Stomach smooth muscle (tissue), 2 donors: ENCODE results near the gene ETV1.
A peak's percentile ranks its signal among the peaks of the same experiment; 100 is the strongest.

Experiments used
- H3K27ac ChIP-seq: one replicate; pipeline ENCODE4 v1.7.0; 2013; ENCODE audit warnings: mild to moderate bottlenecking, low read length, inconsistent platforms
- H3K27me3 ChIP-seq, 2 donors: one replicate each; pipeline ENCODE4 v1.7.0; 2013; ENCODE audit warnings: low read length in 2 of 2; ENCODE audit not compliant: insufficient read depth in 2 of 2, control insufficient read depth in 1 of 2
- H3K36me3 ChIP-seq, 2 donors: one replicate each; pipeline ENCODE4 v1.7.0; 2013; ENCODE audit warnings: low read length in 2 of 2; ENCODE audit not compliant: control insufficient read depth in 2 of 2, insufficient read depth in 2 of 2
- H3K4me1 ChIP-seq: one replicate; pipeline ENCODE4 v1.7.0; 2013; ENCODE audit warnings: low read length; ENCODE audit not compliant: control insufficient read depth, insufficient read depth
- H3K4me3 ChIP-seq, 2 donors: one replicate each; pipeline ENCODE4 v1.7.0; 2013; ENCODE audit warnings: low read length in 2 of 2
- H3K9ac ChIP-seq, 2 donors: one replicate each; pipeline ENCODE4 v1.7.0; 2013; ENCODE audit warnings: low read length in 2 of 2, mild to moderate bottlenecking in 1 of 2
- H3K9me3 ChIP-seq, 2 donors: one replicate each; pipeline ENCODE4 v1.7.0; 2013; ENCODE audit warnings: low read length in 2 of 2; ENCODE audit not compliant: control insufficient read depth in 2 of 2
- donor health status: healthy.
- donor health status: Pancreatic carcinoma.

The ETV1 gene

DNA sequence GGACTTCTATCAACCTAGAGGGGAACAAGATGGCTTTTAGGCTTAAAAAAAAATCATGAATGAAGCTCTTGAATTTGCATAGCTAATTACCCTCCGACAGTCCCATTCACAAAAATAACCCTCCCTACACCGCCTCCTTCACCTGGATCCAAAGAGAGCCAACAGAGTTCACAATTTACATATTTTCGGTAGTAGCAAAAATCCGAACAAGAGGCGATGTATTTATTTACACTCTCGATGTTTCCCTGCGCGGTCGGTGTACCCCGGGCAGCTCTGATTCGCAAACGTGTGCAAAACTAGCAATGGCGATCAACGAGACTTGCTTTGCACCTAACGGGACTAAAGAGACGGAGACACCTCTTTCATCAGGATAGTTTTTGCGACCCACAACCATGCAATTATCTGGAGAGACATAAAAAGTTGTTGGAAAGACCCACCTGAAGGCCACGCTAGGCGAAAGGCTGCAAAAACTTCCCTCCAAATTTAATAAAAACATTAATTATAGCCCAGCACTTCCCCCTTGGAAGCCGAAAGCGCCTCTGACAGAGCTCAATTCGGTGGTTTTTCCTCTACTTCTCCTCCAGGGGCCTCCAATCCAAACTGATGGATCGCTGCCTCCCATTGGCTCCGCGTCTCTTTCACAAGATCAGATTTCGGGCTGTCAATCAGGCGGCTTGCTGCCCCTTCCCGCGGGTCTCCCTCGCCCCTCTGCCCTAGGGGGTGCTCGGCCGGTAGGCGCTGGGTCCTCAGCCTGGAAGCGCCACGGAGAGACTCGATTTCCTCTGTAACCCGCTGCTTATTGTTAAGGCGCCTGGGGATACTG lies at the start of gene ETV1:
TSS of gene ETV1 (minus strand) at position 541 of the 823 bp plus-strand sequence. CDS start 614 bp downstream, outside the sequence.
- no peaks in the 10 kb centered on the region for H3K4me1 ChIP-seq
- H3K36me3 ChIP-seq: no peaks in the 10 kb centered on the region
- peak within 1 kb of the TSS; percentile 89 to 95 for H3K4me3 ChIP-seq
- no peaks in the 10 kb centered on the region for H3K9me3 ChIP-seq
- peak within 1 kb of the TSS; percentile 81 for H3K27ac ChIP-seq
- peak within 1 kb of the TSS; percentile 80 for H3K9ac ChIP-seq
- H3K27me3 ChIP-seq: no peaks in the 10 kb centered on the region

DNA sequence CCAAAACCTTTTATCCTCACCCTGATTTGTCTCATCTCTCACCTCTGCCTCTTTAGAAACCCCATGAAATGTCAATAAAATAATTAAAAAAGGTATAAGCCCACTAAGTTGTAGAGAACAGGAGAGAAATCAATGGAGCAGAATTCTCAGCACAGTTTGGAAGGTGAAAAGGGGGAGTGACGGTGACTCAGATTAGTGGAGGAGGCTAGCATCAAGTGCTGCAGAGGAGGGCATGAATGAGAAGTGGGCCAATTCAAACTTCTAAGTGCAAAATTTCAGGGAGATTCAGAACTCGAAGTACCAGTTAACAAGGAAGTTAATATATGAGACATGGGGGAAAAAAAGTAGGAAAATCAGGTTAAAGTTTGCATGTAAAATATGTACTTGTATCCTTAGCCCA lies 34.9 kb upstream of the ETV1 start:
- Histone ChIP-seq H3K27me3 (no peaks in the 10 kb centered on the region), H3K4me3 (no peak overlapping the region), H3K9ac (no peak overlapping the region), H3K9me3 (no peaks in the 10 kb centered on the region), H3K4me1 (no peaks in the 10 kb centered on the region), H3K36me3 (no peaks in the 10 kb centered on the region), H3K27ac (no peak overlapping the region)

DNA sequence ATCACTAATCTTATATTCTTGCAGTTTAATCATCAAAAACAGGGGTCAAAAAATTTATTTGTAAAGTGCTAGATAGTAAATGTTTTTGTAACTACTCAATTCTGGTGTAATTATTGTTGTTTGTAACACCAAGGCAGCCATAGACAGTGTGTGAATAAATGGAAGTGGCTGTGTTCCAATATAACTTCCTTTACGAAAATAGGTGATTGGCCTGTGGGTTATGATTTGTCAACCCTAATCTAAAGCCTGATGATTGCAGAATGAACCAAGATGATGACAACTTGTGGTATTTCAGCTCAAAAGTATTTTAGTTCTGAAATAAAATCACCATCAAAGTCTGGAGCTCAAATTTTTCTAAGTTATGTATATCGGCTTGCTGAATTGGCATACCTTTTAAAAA lies 34.4 kb upstream of the ETV1 start:
- H3K4me3 ChIP-seq: no peak overlapping the region
- no peaks in the 10 kb centered on the region for H3K27me3 ChIP-seq
- no peaks in the 10 kb centered on the region for H3K9me3 ChIP-seq
- no peaks in the 10 kb centered on the region for H3K4me1 ChIP-seq
- H3K27ac ChIP-seq: no peak overlapping the region
- H3K36me3 ChIP-seq: no peaks in the 10 kb centered on the region
- H3K9ac ChIP-seq: no peak overlapping the region

DNA sequence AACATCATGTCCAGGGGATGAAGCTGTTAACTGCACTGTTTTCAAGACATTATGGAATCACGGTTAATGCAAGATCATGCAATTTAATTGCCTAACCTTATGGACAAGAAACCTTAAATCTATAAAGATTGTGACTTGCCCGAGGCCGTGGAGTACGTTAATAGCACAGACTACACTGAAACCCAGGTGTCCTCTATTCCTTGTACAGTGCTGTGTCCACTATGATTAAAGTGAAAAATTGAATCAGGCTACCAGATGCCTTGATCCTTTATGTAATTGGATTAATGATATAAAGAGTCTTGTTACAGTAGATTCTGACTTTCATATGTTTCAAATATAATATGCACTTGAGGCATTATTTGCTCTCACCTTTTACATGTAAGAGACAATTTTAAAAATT lies 33.9 kb upstream of the ETV1 start:
- no peak overlapping the region for H3K4me3 ChIP-seq
- no peaks in the 10 kb centered on the region for H3K4me1 ChIP-seq
- H3K9ac ChIP-seq: no peak overlapping the region
- H3K27me3 ChIP-seq: no peaks in the 10 kb centered on the region
- H3K9me3 ChIP-seq: no peaks in the 10 kb centered on the region
- no peak overlapping the region for H3K27ac ChIP-seq
- H3K36me3 ChIP-seq: no peaks in the 10 kb centered on the region

DNA sequence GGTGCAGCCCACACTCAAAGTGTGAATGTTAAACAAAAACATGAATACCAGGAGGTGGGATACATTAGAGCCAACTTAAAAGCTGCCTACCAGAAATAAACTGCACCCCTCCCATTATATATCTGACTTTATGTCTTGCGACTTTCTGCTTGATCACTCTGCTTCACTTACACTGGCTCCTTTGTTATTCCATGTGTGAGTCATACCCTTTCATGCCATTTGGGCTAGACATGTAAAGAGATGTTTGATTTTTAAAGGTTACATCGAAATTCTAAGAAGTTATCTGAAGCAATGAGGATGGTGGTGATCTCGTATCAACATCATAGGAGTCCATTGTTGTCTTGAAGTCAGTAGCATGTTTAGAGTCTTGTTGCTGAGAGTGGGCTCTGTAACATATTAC lies 31.6 kb upstream of the ETV1 start:
- H3K9ac ChIP-seq: no peak overlapping the region
- no peaks in the 10 kb centered on the region for H3K27me3 ChIP-seq
- no peaks in the 10 kb centered on the region for H3K4me1 ChIP-seq
- no peaks in the 10 kb centered on the region for H3K9me3 ChIP-seq
- H3K4me3 ChIP-seq: no peak overlapping the region
- no peak overlapping the region for H3K27ac ChIP-seq
- no peaks in the 10 kb centered on the region for H3K36me3 ChIP-seq

DNA sequence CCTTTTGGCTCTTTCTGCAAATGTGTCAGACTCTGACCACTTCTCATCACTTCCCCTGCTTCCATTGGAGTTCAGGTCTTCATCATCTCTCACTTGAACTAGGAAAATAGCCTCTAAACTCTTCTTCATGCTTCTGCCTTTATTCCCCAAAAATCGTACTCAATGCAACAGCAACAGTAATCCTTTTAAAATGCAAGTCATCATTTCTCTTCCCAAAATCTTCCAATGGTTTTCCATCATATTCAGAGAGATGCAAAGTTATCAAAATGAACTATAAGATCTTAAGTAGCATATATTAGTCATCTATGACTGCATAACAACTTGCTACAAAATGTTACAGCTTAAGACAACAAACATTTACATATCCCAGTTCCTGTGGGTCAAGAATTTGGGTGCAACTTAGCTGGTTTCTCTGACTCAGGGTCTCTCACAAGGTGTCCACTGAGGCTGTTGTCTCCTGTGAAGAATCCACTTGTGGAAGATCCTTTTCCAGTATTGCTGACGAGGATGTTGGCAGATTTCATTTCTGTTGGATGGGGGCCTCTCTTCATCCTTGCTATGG lies 31.0 kb upstream of the ETV1 start:
- Histone ChIP-seq H3K27me3 (no peaks in the 10 kb centered on the region), H3K4me1 (no peaks in the 10 kb centered on the region), H3K9ac (no peak overlapping the region), H3K9me3 (no peaks in the 10 kb centered on the region), H3K27ac (no peak overlapping the region), H3K4me3 (no peak overlapping the region), H3K36me3 (no peaks in the 10 kb centered on the region)

DNA sequence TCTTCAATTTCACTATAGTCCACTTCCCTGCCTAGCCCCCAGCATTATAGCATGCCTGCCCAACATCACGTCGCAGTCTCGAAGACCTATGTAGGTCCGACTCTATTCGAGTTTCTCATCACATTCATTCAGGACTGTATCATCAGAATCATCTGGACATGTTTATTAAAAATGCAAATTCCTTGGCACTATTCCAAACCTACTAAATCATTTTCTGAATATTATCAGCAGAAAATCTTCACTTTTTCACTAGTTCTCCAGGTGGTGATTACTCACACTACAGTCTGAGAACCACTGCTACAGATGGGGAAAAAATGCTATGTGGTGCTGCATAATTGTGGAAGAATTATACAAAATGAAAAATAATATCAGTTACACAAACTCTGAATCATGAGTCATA lies 29.3 kb upstream of the ETV1 start:
- H3K36me3 ChIP-seq: no peaks in the 10 kb centered on the region
- H3K27me3 ChIP-seq: no peaks in the 10 kb centered on the region
- H3K4me3 ChIP-seq: no peak overlapping the region
- H3K27ac ChIP-seq: no peak overlapping the region
- H3K9ac ChIP-seq: no peak overlapping the region
- no peaks in the 10 kb centered on the region for H3K4me1 ChIP-seq
- no peaks in the 10 kb centered on the region for H3K9me3 ChIP-seq

DNA sequence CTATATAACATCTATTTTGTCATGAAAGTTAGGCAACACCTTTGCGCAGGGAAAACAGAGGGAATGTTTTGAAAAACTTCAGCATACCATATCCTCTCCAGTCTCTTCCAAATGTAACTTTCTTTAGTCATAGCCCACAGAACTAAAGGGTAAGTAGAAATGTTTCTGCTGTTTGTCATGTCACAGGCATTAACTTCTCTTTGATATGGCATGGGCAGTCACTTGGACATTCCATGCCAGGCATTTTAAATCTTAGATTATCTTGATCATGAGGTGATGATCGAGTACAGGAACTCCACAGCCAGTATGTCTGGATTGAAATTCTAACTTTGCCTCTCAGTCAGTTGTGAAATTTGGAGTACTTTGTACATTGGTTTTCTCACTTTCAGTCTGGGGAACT lies 27.5 kb upstream of the ETV1 start:
- Histone ChIP-seq H3K9ac (no peak overlapping the region), H3K27me3 (no peaks in the 10 kb centered on the region), H3K4me3 (no peak overlapping the region), H3K9me3 (no peaks in the 10 kb centered on the region), H3K36me3 (no peaks in the 10 kb centered on the region), H3K27ac (no peak overlapping the region), H3K4me1 (no peaks in the 10 kb centered on the region)

DNA sequence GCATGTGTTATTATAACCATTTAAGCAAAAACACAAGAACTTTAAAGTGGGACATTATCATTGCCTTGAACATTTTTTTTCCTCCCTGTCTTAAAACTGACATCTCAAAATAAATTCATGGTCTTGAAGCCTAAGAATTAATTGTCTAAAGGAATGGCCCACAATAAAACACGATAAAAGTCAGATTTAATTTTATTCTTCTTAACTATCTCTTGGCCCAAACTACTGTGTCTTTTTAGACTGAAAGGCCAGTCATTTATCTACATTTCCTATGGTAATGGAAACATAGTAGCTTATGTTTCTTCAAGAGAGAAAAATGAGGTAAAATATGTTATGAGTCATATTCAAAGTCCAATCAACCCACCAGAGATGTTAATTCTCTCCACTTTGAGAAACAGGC lies 24.4 kb upstream of the ETV1 start:
- Histone ChIP-seq H3K4me1 (no peaks in the 10 kb centered on the region), H3K9me3 (no peaks in the 10 kb centered on the region), H3K27ac (no peak overlapping the region), H3K27me3 (no peaks in the 10 kb centered on the region), H3K4me3 (no peak overlapping the region), H3K9ac (no peak overlapping the region), H3K36me3 (no peaks in the 10 kb centered on the region)

DNA sequence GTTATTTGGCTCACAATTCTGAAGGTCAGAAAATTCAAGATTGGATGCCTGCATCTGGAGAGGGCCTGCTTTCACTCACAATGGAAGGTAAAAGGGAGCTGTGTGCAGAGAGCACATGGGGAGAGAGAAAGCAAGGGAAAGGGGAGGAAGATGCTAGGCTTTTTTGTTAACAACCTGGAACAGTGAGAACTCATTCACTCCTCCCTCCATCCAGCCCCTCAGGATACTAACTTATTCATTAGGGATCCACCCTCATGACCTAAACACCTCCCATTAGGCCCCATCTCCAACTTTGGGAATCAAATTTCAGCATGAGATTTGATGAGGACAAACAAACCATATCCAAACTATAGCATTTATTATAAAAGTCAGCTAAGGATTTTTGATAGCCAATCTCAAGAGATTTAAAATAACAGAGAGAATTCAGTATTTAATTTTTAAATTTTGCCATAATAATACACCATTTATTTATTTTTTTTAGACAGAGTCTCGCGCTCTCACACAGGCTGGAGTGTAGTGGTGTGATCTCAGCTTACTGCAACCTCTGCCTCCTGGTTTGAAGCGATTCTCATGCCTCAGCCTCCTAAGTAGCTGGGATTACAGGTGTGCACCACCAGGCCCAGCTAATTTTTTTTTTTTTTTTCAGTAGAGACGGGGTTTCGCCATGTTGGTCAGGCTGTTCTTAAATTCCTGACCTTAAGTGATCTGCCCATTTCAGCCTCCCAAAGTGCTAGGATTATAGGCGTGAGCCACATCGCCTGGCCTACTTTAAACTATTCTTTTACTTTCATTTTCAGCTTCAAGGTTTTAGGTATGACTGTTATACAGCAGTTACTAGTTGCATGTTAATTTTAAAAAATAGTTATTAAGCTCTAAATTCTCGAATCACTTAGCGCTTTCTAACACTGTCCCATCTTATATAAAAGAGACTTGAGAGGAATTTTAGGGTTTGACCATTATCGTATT lies 20.3 kb upstream of the ETV1 start:
- Histone ChIP-seq H3K9me3 (no peaks in the 10 kb centered on the region), H3K36me3 (no peaks in the 10 kb centered on the region), H3K4me1 (no peaks in the 10 kb centered on the region), H3K27ac (no peak overlapping the region), H3K9ac (no peak overlapping the region), H3K4me3 (no peak overlapping the region), H3K27me3 (no peaks in the 10 kb centered on the region)
